ENCODE measurements around the gene STX8.
A peak's percentile ranks its signal among the peaks of the same experiment; 100 is the strongest.
"Not testable (repeated sequence)": the region's sequence is repeated elsewhere in the genome, so short reads cannot be mapped to it uniquely, and the experiment has no call there.

The STX8 gene

GRCh38 chr17:9383826-9384225, 191.8 kb downstream of the STX8 start:
- DNase-seq = no peak

GRCh38 chr17:9382626-9383025, 193.0 kb downstream of the STX8 start:
- no peak for DNase-seq

GRCh38 chr17:9381068-9381467, 194.6 kb downstream of the STX8 start:
- no peak for DNase-seq

GRCh38 chr17:9380361-9380760, 195.3 kb downstream of the STX8 start:
- DNase-seq = no peak

- DNase-seq = not testable (repeated sequence)
Observed at GRCh38 chr17:9376177-9376576, 199.4 kb downstream of the STX8 start.

- peak; percentile 90 for DNase-seq
Observed at GRCh38 chr17:9371019-9371418, 204.6 kb downstream of the STX8 start.

GRCh38 chr17:9370467-9370866, 205.2 kb downstream of the STX8 start:
- no peak for DNase-seq

- no peak for DNase-seq
Observed at GRCh38 chr17:9368631-9369030, 207.0 kb downstream of the STX8 start.

- DNase-seq = no peak
Observed at GRCh38 chr17:9367156-9367555, 208.5 kb downstream of the STX8 start.

GRCh38 chr17:9364837-9365430, 210.7 kb downstream of the STX8 start:
- DNase-seq = no peak

GRCh38 chr17:9363440-9364350, 211.9 kb downstream of the STX8 start:
- no peak for DNase-seq

GRCh38 chr17:9361188-9361955, 214.2 kb downstream of the STX8 start:
- DNase-seq = no peak

- no peak for DNase-seq
Observed at GRCh38 chr17:9360677-9361081, 214.9 kb downstream of the STX8 start.

- DNase-seq = no peak
Observed at GRCh38 chr17:9356488-9356911, 219.1 kb downstream of the STX8 start.

GRCh38 chr17:9355846-9356245, 219.8 kb downstream of the STX8 start:
- no peak for DNase-seq

GRCh38 chr17:9355231-9355630, 220.4 kb downstream of the STX8 start:
- DNase-seq = not testable (repeated sequence)

GRCh38 chr17:9350080-9350479, 225.5 kb downstream of the STX8 start:
- no peak for DNase-seq

GRCh38 chr17:9346296-9346926, 229.2 kb downstream of the STX8 start:
- DNase-seq = no peak

- DNase-seq = no peak
Observed at GRCh38 chr17:9343516-9343915, 232.1 kb downstream of the STX8 start.

- DNase-seq = no peak
Observed at GRCh38 chr17:9342225-9342624, 233.4 kb downstream of the STX8 start.

GRCh38 chr17:9339958-9340357, 235.7 kb downstream of the STX8 start:
- DNase-seq = no peak

- not testable (repeated sequence) for DNase-seq
Observed at GRCh38 chr17:9339482-9339881, 236.1 kb downstream of the STX8 start.

GRCh38 chr17:9336817-9337216, 238.8 kb downstream of the STX8 start:
- no peak for DNase-seq

All from DMS79 (cell line).